ENCODE results near the gene SORBS2.

Gene SORBS2

GRCh38 chr4:185835814-185836213 is 23.8 kb upstream of the SORBS2 start:
- no peak for DNase-seq

- DNase-seq: no peak
These were observed 23.3 kb upstream of the SORBS2 start for GRCh38 chr4:185835336-185835735.

GRCh38 chr4:185834778-185835177 is 22.8 kb upstream of the SORBS2 start:
- DNase-seq: no peak

- DNase-seq: no peak
These were observed 22.1 kb upstream of the SORBS2 start for GRCh38 chr4:185834088-185834487.

GRCh38 chr4:185833055-185833598 is 21.1 kb upstream of the SORBS2 start:
- DNase-seq: no peak

GRCh38 chr4:185831125-185831815 is 19.3 kb upstream of the SORBS2 start:
- no peak for DNase-seq

GRCh38 chr4:185830263-185830994 is 18.4 kb upstream of the SORBS2 start:
- DNase-seq: no peak

GRCh38 chr4:185826381-185826780 is 14.4 kb upstream of the SORBS2 start:
- DNase-seq: no peak

- DNase-seq: no peak
These were observed 13.7 kb upstream of the SORBS2 start for GRCh38 chr4:185825737-185826136.

GRCh38 chr4:185822791-185823190 is 10.8 kb upstream of the SORBS2 start:
- no peak for DNase-seq

GRCh38 chr4:185821029-185821419 is 9.0 kb upstream of the SORBS2 start:
- no peak for DNase-seq

GRCh38 chr4:185820146-185821028 is 8.4 kb upstream of the SORBS2 start:
- no peak for DNase-seq

- no peak for DNase-seq
These were observed 7.2 kb upstream of the SORBS2 start for GRCh38 chr4:185819144-185819543.

- no peak for DNase-seq
These were observed 5.4 kb upstream of the SORBS2 start for GRCh38 chr4:185817403-185817818.

- DNase-seq: no peak
These were observed 1.1 kb upstream of the SORBS2 start for GRCh38 chr4:185813133-185813532.

GRCh38 chr4:185810746-185811508 is 1.1 kb downstream of the SORBS2 start:
- no peak for DNase-seq

GRCh38 chr4:185809533-185810071 is 2.4 kb downstream of the SORBS2 start:
- DNase-seq: no peak

GRCh38 chr4:185809121-185809520 is 2.9 kb downstream of the SORBS2 start:
- no peak for DNase-seq

GRCh38 chr4:185805979-185806378 is 6.0 kb downstream of the SORBS2 start:
- no peak for DNase-seq

- no peak for DNase-seq
These were observed 6.7 kb downstream of the SORBS2 start for GRCh38 chr4:185805262-185805802.

- no peak for DNase-seq
These were observed 9.0 kb downstream of the SORBS2 start for GRCh38 chr4:185803022-185803421.

- no peak for DNase-seq
These were observed 10.5 kb downstream of the SORBS2 start for GRCh38 chr4:185801471-185801870.
